Lower leg skin (tissue), 3 donors: ENCODE results near the gene HLA-DRB5.
"Not testable (repeated sequence)": the region's sequence is repeated elsewhere in the genome, so short reads cannot be mapped to it uniquely, and the experiment has no call there.

Experiments used
- POLR2A ChIP-seq, 2 donors: fragments of 450-650 bp; IDR thresholded peaks; one replicate each; pipeline ENCODE4 v1.6.1; 2016 to 2017; ENCODE audit warnings: antibody characterized with exemption in 2 of 2, mild to moderate bottlenecking in 1 of 2, moderate library complexity in 1 of 2
- TF ChIP-seq, protein P1 (sequence below), 3 donors: fragments of 450-650 bp; IDR thresholded peaks; one replicate each; pipeline ENCODE4 v1.5.1; 2016; ENCODE audit warnings: antibody characterized with exemption in 3 of 3, mild to moderate bottlenecking in 3 of 3, moderate library complexity in 2 of 3

DNA sequence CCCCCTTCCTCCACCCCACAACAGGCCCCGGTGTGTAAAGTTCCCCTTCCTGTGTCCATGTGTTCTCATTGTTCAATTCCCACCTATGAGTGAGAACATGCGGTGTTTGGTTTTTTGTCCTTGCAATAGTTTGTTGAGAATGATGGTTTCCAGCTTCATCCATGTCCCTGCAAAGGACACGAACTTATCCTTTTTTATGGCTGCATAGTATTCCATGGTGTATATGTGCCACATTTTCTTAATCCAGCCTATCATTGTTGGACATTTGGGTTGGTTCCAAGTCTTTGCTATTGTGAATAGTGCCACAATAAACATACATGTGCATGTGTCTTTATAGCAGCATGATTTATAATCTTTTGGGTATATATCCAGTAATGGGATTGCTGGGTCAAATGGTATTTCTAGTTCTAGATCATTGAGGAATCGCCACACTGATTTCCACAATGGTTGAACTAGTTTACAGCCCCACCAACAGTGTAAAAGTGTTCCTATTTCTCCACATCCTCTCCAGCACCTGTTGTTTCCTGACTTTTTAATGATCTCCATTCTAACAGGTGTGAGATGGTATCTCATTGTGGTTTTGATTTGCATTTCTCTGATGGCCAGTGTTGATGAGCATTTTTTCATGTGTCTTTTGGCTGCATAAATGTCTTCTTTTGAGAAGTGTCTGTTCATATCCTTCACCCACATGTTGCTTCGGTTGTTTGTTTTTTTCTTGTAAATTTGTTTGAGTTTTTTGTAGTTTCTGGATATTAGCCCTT lies 62.2 kb downstream of the HLA-DRB5 start:
- TF ChIP-seq, protein P1, sequence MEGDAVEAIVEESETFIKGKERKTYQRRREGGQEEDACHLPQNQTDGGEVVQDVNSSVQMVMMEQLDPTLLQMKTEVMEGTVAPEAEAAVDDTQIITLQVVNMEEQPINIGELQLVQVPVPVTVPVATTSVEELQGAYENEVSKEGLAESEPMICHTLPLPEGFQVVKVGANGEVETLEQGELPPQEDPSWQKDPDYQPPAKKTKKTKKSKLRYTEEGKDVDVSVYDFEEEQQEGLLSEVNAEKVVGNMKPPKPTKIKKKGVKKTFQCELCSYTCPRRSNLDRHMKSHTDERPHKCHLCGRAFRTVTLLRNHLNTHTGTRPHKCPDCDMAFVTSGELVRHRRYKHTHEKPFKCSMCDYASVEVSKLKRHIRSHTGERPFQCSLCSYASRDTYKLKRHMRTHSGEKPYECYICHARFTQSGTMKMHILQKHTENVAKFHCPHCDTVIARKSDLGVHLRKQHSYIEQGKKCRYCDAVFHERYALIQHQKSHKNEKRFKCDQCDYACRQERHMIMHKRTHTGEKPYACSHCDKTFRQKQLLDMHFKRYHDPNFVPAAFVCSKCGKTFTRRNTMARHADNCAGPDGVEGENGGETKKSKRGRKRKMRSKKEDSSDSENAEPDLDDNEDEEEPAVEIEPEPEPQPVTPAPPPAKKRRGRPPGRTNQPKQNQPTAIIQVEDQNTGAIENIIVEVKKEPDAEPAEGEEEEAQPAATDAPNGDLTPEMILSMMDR (IDR thresholded peaks at IDR 0.05), result not testable (repeated sequence)
- TF ChIP-seq POLR2A (IDR thresholded peaks at IDR 0.05), result not testable (repeated sequence)
